HCT116 (cell line): Measurements from ENCODE around the gene EPHB4. TPM values are rescaled to one million over a fixed set of nuclear protein-coding genes. Genes with fewer than 3 reads are reported as not detected.

ENCODE experiments used
- ATAC-seq: fragments of 200-7000 bp; cut with Tn5 transposase; 2 replicates; pipeline ENCODE4 v1.9.1; 2020; ENCODE audit warnings: mild to moderate bottlenecking, moderate library complexity
- BruUV-seq: library from RNA; stranded (reverse); fragments of 400-500 nt; replicated peaks from 2 replicates; lab custom pipeline; 2021; lab: Mats Ljungman, UMichigan
- CTCF ChIA-PET: fragments of 300-600 bp; sonication (Branson Sonifier 250); formaldehyde crosslinking; loops from one replicate; lab custom pipeline; 2021; ENCODE audit warnings: antibody characterized with exemption; lab: Charles Lee
- POLR2A ChIA-PET: fragments of 300-600, 350-600 bp; sonication (Branson Sonifier 250); formaldehyde crosslinking; loops from one replicate; lab custom pipeline; 2021; ENCODE audit warnings: antibody characterized with exemption; lab: Charles Lee
- RAD21 ChIA-PET, 2 experiments: fragments of 300-600 bp; sonication (Branson Sonifier 250); formaldehyde crosslinking; loops; one replicate each; lab custom pipeline; 2023; ENCODE audit warnings: low total read pairs in 2 of 2; ENCODE audit not compliant: uncharacterized antibody in 2 of 2, unreplicated experiment in 2 of 2, low non-redundant PET in 1 of 2; lab: Charles Lee
- DNase-seq: peaks from one replicate; pipeline ENCODE4 v3.0.0-alpha.2; 2010; ENCODE audit warnings: low read depth, low spot score
- H2AFZ ChIP-seq: fragments of 200-600 bp; shearing (Covaris generic), sonication (generic); 2 replicates; pipeline ENCODE4 v1.6.1; 2017; ENCODE audit warnings: low read depth, mixed run types, mixed read lengths, antibody characterized with exemption, low read length; ENCODE audit not compliant: poor library complexity, severe bottlenecking
- H3K27ac ChIP-seq: 2 replicates; pipeline ENCODE4 v1.5.1; 2012; ENCODE audit warnings: low read depth, low read length
- H3K27me3 ChIP-seq: fragments of 200-600 bp; sonication (generic); 2 replicates; pipeline ENCODE4 v1.6.1; 2016; ENCODE audit warnings: mixed run types, low read length, mixed read lengths; ENCODE audit not compliant: insufficient read depth
- H3K36me3 ChIP-seq, 2 experiments: fragments of 200-500 bp in 1 of 2; fragments of 200-600 bp in 1 of 2; sonication (Bioruptor generic) in 1 of 2; sonication (generic) in 1 of 2; 2 replicates each; pipeline versions ENCODE4 v1.5.1 to v1.6.1; 2014 to 2016; ENCODE audit warnings: low read length in 2 of 2, inconsistent platforms in 1 of 2, mixed read lengths in 1 of 2, mixed run types in 1 of 2; ENCODE audit not compliant: insufficient read depth in 2 of 2, control insufficient read depth in 1 of 2
- H3K4me1 ChIP-seq, 2 experiments: fragments of 200-600 bp in 1 of 2; sonication (generic) in 1 of 2; 2 replicates each; pipeline versions ENCODE4 v1.5.1 to v1.6.1; 2012 to 2017; ENCODE audit warnings: low read length in 2 of 2, inconsistent platforms in 1 of 2, mild to moderate bottlenecking in 1 of 2, mixed read lengths in 1 of 2, mixed run types in 1 of 2, moderate library complexity in 1 of 2; ENCODE audit not compliant: insufficient read depth in 2 of 2, control insufficient read depth in 1 of 2
- H3K4me2 ChIP-seq: fragments of 200-600 bp; sonication (generic); 2 replicates; pipeline ENCODE4 v1.6.1; 2017; ENCODE audit warnings: mixed run types, low read length, mixed read lengths
- H3K4me3 ChIP-seq, 2 experiments: fragments of 200-600 bp in 1 of 2; sonication (generic) in 1 of 2; replicated peaks in 1 of 2; 2 replicates each; pipeline ENCODE4 v1.5.1; 2011 to 2016; ENCODE audit warnings: low read length in 2 of 2, control low read depth in 1 of 2, low read depth in 1 of 2, mild to moderate bottlenecking in 1 of 2, mixed read lengths in 1 of 2, mixed run types in 1 of 2
- H3K79me2 ChIP-seq: fragments of 200-600 bp; sonication (generic); 2 replicates; pipeline ENCODE4 v1.6.1; 2017; ENCODE audit warnings: mild to moderate bottlenecking, mixed run types, low read length, moderate library complexity, mixed read lengths; ENCODE audit not compliant: insufficient read depth
- H3K9ac ChIP-seq: fragments of 200-600 bp; sonication (generic); 2 replicates; pipeline ENCODE4 v1.6.1; 2016; ENCODE audit warnings: low read length, mixed read lengths
- H3K9me2 ChIP-seq: fragments of 200-600 bp; sonication (generic), shearing (Covaris generic); 2 replicates; pipeline ENCODE4 v1.6.1; 2017; ENCODE audit warnings: mixed run types, mild to moderate bottlenecking, moderate library complexity; ENCODE audit not compliant: insufficient read depth
- H3K9me3 ChIP-seq, 2 experiments: fragments of 200-500 bp in 1 of 2; fragments of 200-600 bp in 1 of 2; sonication (Bioruptor generic) in 1 of 2; sonication (generic) in 1 of 2; 2 replicates each; pipeline ENCODE4 v1.6.1; 2014 to 2017; ENCODE audit warnings: low read length in 2 of 2, mixed read lengths in 2 of 2, inconsistent platforms in 1 of 2, low read depth in 1 of 2, mild to moderate bottlenecking in 1 of 2, mixed run types in 1 of 2, moderate library complexity in 1 of 2; ENCODE audit not compliant: control insufficient read depth in 1 of 2, insufficient read depth in 1 of 2
- H4K20me1 ChIP-seq: fragments of 200-600 bp; sonication (generic), shearing (Covaris generic); 2 replicates; pipeline ENCODE4 v1.6.1; 2017; ENCODE audit warnings: mixed run types, mild to moderate bottlenecking, moderate library complexity; ENCODE audit not compliant: insufficient read depth
- ATF3 ChIP-seq: IDR thresholded peaks from 2 replicates; pipeline ENCODE4 v1.6.1; 2012
- CBX3 ChIP-seq: IDR thresholded peaks from 2 replicates; pipeline ENCODE4 v1.6.1; 2012; ENCODE audit warnings: low read depth
- EGR1 ChIP-seq: IDR thresholded peaks from 2 replicates; pipeline ENCODE4 v1.6.1; 2012; ENCODE audit warnings: low read depth
- ELF1 ChIP-seq: IDR thresholded peaks from 2 replicates; pipeline ENCODE4 v1.6.1; 2012; ENCODE audit warnings: low read depth, borderline replicate concordance
- EZH2phosphoT487 ChIP-seq: fragments of 200-600 bp; IDR thresholded peaks from 2 replicates; pipeline ENCODE4 v1.6.1; 2018; ENCODE audit warnings: antibody characterized with exemption, borderline replicate concordance
- JUND ChIP-seq: IDR thresholded peaks from 2 replicates; pipeline ENCODE4 v1.6.1; 2012
- POLR2A ChIP-seq: IDR thresholded peaks from 2 replicates; pipeline ENCODE4 v1.7.0; 2011; ENCODE audit warnings: borderline replicate concordance; ENCODE audit not compliant: insufficient read depth, insufficient read length; ENCODE audit errors: extremely low read depth
- POLR2AphosphoS5 ChIP-seq: IDR thresholded peaks from 2 replicates; pipeline ENCODE4 v1.6.1; 2011; ENCODE audit warnings: mild to moderate bottlenecking, low read depth, low read length, moderate library complexity
- REST ChIP-seq: IDR thresholded peaks from 2 replicates; pipeline ENCODE4 v1.6.1; 2012; ENCODE audit warnings: low read depth
- SRF ChIP-seq: IDR thresholded peaks from 2 replicates; pipeline ENCODE4 v1.6.1; 2012; ENCODE audit warnings: low read depth
- TCF7L2 ChIP-seq: IDR thresholded peaks from 2 replicates; pipeline ENCODE4 v1.7.0; 2011; ENCODE audit warnings: borderline replicate concordance, inconsistent platforms; ENCODE audit not compliant: insufficient read depth, insufficient read length; ENCODE audit errors: extremely low read depth
- YY1 ChIP-seq: IDR thresholded peaks from 2 replicates; pipeline ENCODE4 v1.6.1; 2011; ENCODE audit warnings: low read length, low read depth, moderate library complexity, mild to moderate bottlenecking; ENCODE audit not compliant: insufficient replicate concordance; ENCODE audit errors: extremely low read depth
- ZBTB33 ChIP-seq: IDR thresholded peaks from 2 replicates; pipeline ENCODE4 v1.6.1; 2011; ENCODE audit warnings: mild to moderate bottlenecking, low read length, moderate library complexity; ENCODE audit not compliant: insufficient replicate concordance; ENCODE audit errors: extremely low read depth
- ZNF274 ChIP-seq: fragments of 200-500 bp; sonication (Bioruptor generic); IDR thresholded peaks from 2 replicates; pipeline ENCODE4 v1.6.1; 2014; ENCODE audit warnings: mild to moderate bottlenecking, low read depth, low read length, inconsistent platforms
- intact Hi-C: fragments of 100-400 bp; cut with micrococcal nuclease; formaldehyde crosslinking; loops from 2 replicates; pipeline ENCODE4 v1.10.0; 2022
- total RNA-seq: library from RNA; stranded (reverse); gene quantifications from one replicate; pipeline ENCODE4 v1.2.1, GENCODE V29; 2021; ENCODE audit not compliant: unreplicated experiment

The EPHB4 gene
- total RNA-seq, 1 experiment from 2014 or later: 61.1 TPM

GRCh38 chr7:100764841-100765240 is 62.5 kb downstream of the EPHB4 start:
- ChIA-PET RAD21 (no interaction called here), CTCF (no interaction called here), POLR2A (no interaction called here)
- H3K9ac ChIP-seq: no peak overlapping the region
- no peaks in the 10 kb centered on the region for H3K4me1 ChIP-seq
- H3K79me2 ChIP-seq: no peaks in the 10 kb centered on the region
- no peak for TF ChIP-seq SRF
- TF ChIP-seq ELF1: no peak
- TF ChIP-seq POLR2AphosphoS5: no peak
- TF ChIP-seq YY1: no peak
- no peak for TF ChIP-seq ZNF274
- TF ChIP-seq EZH2phosphoT487: no peak
- no peak for TF ChIP-seq TCF7L2
- no peak overlapping the region for H2AFZ ChIP-seq
- H3K9me3 ChIP-seq: no peaks in the 10 kb centered on the region
- no peaks in the 10 kb centered on the region for H4K20me1 ChIP-seq
- ATAC-seq (no peak), DNase-seq (no peak)
- no peaks in the 10 kb centered on the region for H3K27me3 ChIP-seq
- H3K9me2 ChIP-seq: no peaks in the 10 kb centered on the region
- intact Hi-C loops: no loop called here
- no peaks in the 10 kb centered on the region for H3K36me3 ChIP-seq
- H3K4me2 ChIP-seq: no peak overlapping the region
- no peak overlapping the region for H3K27ac ChIP-seq
- no TSS peak for BruUV-seq
- H3K4me3 ChIP-seq: no peak overlapping the region

GRCh38 chr7:100763556-100764140 is 63.7 kb downstream of the EPHB4 start:
- DNase-seq: no peak
- H3K4me1 ChIP-seq: no peaks in the 10 kb centered on the region
- no peak for ATAC-seq
- no peak overlapping the region for H3K27ac ChIP-seq
- no peak overlapping the region for H3K9ac ChIP-seq
- H3K9me2 ChIP-seq: no peaks in the 10 kb centered on the region
- H3K9me3 ChIP-seq: no peaks in the 10 kb centered on the region
- no peaks in the 10 kb centered on the region for H3K27me3 ChIP-seq
- intact Hi-C loops: no loop called here
- H3K36me3 ChIP-seq: no peaks in the 10 kb centered on the region
- BruUV-seq: no TSS peak
- H3K4me3 ChIP-seq: no peak overlapping the region
- no peak for TF ChIP-seq CBX3
- no peak for TF ChIP-seq JUND
- no peak for TF ChIP-seq ZBTB33
- TF ChIP-seq TCF7L2: no peak
- TF ChIP-seq REST: no peak
- no peak for TF ChIP-seq POLR2AphosphoS5
- no peak for TF ChIP-seq EGR1
- TF ChIP-seq EZH2phosphoT487: no peak
- no peak for TF ChIP-seq ATF3
- no peak for TF ChIP-seq POLR2A
- ChIA-PET RAD21 (no interaction called here), CTCF (no interaction called here), POLR2A (no interaction called here)
- H4K20me1 ChIP-seq: no peaks in the 10 kb centered on the region
- no peak overlapping the region for H2AFZ ChIP-seq
- no peak overlapping the region for H3K4me2 ChIP-seq
- no peaks in the 10 kb centered on the region for H3K79me2 ChIP-seq
